ENCODE results near the gene USP6NL.

DNA sequence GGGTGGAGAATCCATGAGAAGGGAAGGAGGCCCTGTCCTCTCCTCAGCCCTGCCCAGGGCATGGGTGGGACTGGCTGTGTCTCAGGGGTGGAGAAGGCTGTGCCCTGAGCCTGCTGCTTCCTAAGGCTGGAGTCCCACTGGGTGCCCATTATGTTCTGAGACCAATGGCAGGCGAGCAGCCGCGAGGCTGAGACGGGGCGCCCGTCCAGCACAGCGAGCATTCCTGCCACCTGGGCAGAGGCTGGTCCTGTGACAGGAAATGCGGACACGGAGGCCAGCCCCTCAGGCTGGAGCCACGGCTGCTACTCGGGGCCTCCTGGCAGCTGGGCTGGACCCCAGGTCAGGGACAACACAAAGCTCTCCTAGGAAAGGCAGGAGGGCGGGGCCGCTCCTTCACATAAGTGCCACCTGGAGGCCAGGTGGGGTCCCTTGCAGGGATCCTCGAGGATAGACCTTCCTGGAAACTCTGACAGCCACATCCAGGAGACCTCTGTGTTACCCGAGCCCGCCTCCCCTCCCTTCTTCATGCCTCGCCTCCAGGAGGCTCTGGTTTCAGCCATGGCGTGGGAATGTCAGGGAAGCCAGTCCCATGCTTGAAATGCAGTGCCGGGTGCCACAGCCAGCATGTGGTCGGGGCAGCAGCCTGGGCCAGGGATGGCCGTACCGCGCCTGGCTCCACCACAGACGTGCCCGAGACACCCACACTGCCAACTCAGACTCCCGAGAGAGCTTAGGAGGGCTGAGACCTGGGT, 173.9 kb downstream of the USP6NL start:
- TF ChIP-seq POLR2AphosphoS5 (IDR thresholded peaks at IDR 0.05; ENCODE audit: borderline replicate concordance, low read depth, low read length) (no peak), EZH2 (IDR thresholded peaks at IDR 0.05) (no peak), FOXP2 (optimal IDR thresholded peaks at IDR 0.05; ENCODE audit: control extremely low read depth, extremely low read length, insufficient read depth) (no peak)

Measured in SK-N-MC (cell line).